HG03571 (cell line): ENCODE results near the gene WDR91.
A peak's percentile ranks its signal among the peaks of the same experiment; 100 is the strongest.
"Not testable (repeated sequence)": the region's sequence is repeated elsewhere in the genome, so short reads cannot be mapped to it uniquely, and the experiment has no call there.

Experiments
- ATAC-seq: cut with Tn5 transposase; IDR thresholded peaks from one replicate; pipeline ENCODE4 v1.9.1; 2021; ENCODE audit not compliant: unreplicated experiment

The WDR91 gene

DNA sequence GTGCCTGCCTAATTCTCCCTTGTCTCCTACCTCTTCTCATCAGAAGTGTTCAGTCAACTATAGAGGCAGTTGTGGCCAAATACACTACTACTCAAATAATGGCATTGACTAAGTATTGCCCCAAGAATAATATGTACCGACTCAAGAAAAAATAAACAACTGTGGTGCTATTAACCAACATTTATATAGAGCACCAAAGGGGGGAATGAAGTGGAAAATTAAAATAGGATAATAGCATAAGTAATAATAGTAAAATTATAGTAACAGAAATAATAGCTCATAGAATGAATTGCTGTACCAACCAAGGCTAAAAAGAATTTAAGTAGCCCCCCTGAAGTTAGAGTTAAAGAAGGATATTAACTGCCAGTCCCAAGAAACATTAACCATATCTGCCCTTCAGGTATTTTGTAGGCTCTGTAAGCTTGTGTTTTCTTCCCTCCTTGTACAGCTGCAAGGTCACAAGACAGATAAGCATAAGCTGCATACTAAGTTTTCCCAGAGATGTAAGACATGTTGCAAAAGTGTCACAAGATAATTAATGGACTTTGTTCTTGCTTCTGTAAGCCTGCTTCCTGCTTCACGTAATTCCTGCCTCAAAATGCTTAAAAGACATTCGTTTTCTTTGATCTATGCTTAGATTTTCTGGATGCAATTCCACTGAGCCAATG is 29.9 kb downstream of the WDR91 start:
- no peak for ATAC-seq

DNA sequence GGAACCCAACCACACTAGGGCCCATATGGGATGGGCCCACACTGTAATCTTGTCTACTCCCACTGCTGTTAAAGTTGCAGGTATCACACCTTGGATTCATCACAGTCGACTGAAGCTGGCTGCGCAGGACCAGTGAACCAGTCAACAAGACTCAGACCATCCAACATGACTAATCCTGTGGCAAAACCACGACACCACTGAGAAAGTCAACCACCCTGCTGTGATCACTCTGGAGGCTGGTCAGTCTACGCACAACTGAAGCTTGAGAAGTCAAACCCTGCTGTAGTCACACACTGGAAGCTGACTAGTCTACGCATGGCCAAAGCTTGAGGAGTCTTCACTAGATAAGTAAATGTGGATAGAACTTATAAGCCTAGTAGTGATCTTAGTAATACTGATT is 31.2 kb downstream of the WDR91 start:
- no peak for ATAC-seq

DNA sequence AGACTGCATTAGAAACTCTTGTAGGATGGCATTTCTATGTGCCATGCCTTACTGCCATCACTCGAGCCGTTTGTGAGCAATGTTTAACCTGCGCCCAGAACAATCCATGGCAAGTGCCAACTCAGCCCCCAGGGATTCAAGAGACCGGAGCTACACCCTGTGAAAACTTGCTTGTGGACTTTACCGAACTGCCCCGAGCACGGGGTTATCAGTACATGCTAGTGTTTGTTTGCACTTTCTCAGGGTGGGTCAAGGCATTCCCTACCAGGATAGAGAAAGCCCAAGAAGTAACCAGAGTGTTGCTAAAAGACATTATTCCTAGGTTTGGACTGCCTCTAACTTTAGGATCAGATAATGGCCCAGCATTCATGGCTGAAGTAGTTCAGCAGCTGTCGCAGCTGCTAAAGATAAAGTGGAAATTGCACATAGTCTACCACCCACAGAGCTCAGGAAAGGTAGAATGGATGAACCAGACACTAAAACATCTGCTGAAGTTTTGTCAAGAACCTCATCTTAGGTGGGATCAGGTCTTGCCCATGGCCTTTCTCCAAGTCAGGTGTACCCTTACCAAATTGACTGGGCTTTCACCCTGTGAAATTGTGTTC is 31.9 kb downstream of the WDR91 start:
- ATAC-seq, result no peak

DNA sequence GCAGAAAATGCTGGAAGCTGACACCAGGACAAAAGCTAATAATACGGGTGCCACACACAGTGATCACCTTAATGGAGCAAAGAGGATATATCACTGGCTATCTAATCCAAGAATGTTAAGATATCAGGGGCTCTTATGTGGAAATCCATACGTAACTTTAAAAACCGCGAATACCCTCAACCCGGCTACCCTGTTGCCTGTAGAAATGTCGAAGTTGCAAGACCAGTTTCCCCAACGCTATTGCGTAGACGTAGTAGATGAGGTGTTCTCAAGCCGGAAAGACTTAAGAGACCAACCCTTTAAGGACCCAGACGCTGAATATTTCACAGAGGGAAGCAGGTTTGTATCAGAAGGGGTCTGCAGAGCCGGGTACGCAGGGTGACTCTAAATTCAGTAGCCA is 33.0 kb downstream of the WDR91 start:
- ATAC-seq, result no peak

DNA sequence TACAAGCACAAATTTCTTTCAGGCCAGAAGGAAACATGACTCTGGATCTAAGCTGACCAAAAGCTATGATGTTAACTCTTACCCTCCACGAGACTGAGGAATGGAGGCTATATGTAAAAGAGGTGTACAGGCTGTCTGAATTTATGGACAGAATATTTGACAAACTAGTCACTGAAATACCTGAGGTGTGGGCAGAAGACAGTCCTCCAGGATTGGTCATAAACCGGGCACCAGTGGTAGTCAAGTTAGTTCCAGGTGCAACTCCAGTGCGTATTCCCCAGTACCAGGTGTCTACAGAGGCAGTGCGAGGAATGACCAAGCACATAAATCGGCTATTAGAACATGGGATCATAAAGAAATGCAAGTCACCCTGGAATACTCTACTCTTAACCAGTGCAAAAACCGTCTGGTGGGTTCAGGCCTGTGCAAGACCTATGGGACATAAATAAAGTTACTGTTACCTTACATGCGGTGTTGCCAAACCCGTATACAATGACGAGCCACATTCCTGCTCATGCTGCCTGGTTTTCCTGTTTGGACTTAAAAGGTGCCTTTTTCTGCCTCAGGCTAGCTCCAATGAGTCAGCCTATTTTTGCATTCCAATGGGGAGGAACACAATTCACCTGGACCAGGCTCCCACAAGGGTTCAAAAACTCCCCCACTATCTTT is 34.2 kb downstream of the WDR91 start:
- no peak for ATAC-seq

DNA sequence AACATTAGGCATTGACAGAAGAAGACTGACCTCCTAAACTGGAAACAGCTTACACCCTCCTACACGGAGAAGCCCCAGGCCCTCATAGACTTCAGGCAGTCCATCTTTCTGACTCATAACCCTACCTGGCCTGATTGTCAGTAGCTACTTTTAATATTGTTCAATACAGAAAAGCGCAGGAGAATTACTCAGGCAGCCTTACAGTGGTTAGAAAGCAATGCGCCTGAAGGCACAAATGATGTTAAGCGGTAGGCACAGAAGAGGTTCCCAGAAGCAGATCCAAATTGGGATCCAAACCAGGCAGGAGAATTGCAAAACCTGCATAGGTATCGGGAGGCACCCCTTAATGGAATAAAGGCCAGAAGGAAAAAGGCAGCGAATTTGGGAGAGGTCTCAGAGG is 35.4 kb downstream of the WDR91 start:
- no peak for ATAC-seq

DNA sequence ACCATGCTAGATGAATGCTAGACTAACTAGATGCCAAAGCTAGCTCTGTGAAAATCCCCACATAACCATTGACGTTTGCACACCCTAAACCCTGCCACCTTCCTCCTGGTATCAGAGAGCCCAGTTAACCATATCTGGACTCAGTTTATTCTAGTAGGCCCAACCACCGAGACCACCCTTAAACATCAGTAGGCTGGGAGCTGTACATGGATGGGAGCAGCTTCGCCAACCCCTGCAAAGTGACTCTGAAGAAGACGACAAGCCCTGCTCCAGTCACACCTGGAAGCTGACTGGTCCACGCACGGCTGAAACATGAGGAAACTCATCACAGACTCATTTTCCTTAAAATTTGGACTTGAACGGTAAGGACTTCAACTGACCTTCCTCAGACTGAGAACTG is 36.4 kb downstream of the WDR91 start:
- no peak for ATAC-seq

DNA sequence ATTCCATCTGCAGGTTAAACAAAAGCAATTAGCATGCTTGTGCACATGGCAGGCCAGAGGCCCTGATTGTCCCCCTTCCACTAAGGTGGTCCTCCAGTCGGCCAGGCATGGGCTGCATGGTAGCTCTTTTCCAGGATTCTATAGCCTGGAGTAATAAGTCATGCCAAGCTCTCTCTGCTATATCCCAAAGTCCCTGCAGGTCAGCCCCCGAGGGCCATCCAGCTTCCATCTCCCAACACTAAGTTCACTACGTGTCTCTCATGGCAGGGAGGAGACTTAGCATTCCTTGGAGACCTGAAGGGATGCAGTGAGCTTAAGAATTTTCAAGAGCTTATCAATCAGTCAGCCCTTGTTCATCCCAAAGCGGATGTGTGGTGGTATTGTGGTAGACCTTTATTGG is 37.4 kb downstream of the WDR91 start:
- ATAC-seq, result not testable (repeated sequence)

DNA sequence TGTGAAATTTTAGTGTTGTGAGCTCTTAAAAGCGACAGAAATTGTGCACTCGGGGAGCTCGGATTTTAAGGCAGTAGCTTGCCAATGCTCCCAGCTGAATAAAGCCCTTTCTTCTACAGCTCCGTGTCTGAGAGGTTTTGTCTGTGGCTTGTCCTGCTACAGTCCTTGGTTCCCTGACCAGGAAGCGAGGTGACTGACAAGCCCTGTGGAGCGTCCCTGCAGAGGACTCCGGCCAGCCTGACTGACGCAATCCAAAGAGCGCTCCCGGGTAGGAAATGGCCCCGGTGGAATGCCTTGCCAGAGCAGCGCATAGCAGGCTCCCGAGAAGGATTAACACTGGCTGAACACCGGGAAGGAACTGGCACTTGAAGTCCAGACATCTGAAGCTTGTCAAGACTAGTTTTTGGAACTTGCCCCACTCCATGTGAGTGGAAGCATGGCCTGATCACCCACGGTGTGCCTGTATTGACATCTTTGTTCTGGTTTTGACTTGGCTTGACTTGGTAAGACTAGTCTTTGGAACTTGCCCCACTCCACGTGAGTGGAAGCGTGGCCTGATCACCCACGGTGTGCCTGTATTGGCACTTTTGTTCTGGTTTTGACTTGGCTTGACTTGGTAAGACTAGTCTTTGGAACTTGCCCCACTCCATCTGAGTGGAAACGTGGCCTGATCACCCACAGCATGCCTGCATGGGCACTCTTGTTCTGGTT is 39.6 kb downstream of the WDR91 start:
- not testable (repeated sequence) for ATAC-seq

DNA sequence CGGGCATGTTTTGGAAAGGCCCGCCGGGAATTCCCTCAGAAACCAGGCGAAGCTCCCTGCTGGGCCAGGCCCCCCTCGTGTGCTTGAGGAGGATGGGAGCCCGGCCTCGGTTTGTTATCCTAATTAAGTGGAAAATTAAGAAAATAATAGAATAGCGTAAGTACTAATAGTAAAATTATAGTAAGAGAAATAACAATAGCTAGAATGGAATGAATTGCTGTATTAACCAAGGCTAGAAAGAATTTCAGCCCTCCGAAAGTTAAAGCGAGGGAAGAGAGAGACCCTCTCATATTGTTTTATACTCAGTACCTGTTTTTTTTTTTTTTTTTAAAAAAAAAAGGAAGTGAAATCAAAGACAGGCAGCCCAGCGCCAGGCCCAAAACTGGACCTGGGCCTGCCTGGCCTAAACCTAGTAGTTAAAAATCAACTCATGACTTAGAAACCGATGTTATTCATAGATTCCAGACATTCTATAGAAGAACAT is 40.3 kb downstream of the WDR91 start:
- peak; percentile 36 for ATAC-seq

DNA sequence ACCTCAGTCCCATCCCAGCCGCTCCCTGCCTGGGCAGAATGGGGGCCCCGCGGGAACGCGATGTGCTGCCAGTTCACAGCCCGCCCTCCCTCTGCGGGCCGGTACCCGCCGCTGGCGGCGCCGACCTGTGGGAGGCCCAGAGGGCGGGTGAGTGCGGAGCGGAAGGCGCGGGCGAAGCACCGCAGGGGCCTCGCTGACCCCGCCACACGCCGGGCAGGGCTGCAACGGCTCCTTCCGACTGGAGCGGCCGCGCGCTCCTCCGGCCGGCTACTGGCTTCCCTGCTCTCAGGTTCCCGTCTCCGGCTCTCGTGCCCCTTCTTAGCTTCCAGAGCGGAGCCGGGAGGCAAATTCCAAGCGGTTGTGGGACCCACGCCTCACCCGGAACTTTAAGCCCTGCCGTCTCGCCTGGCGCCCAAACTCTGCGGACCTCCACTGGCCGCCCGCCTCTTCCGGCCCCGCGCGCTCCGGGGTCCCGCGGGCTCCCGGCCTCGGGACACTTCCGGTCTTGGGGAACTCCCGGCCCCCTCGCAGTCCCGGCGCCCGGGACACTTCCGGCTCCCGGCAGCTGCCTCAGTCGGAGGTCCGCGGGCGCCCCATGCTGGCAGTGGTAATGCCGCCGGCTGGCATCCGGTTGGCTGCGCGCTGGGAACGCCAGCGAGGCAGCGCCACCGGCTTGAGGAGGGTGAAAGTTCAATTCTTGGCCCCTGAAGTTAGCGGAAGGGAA is 40.9 kb downstream of the WDR91 start, which contains the start of gene CYREN:
Gene CYREN (minus strand): TSS at position 434 of the 724 bp plus-strand sequence. CDS start 1,785 bp downstream, outside the sequence.
- ATAC-seq, result peak; percentile 75

DNA sequence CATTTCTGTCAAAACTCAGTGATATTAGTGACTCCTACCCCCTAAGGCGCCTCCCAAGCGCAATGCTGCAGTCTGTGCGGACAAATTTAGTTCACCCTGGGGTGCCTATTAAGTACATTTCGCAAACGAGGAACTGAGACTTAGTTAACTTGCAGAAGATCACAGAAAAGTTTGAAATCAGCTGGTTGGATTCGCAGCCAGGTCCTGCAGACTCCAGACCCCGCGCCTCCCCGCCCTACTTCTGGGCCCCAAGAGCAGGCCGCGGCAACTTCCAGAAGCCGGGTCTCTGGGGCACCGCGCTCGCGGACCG is 41.4 kb downstream of the WDR91 start:
- peak; percentile 12 for ATAC-seq

DNA sequence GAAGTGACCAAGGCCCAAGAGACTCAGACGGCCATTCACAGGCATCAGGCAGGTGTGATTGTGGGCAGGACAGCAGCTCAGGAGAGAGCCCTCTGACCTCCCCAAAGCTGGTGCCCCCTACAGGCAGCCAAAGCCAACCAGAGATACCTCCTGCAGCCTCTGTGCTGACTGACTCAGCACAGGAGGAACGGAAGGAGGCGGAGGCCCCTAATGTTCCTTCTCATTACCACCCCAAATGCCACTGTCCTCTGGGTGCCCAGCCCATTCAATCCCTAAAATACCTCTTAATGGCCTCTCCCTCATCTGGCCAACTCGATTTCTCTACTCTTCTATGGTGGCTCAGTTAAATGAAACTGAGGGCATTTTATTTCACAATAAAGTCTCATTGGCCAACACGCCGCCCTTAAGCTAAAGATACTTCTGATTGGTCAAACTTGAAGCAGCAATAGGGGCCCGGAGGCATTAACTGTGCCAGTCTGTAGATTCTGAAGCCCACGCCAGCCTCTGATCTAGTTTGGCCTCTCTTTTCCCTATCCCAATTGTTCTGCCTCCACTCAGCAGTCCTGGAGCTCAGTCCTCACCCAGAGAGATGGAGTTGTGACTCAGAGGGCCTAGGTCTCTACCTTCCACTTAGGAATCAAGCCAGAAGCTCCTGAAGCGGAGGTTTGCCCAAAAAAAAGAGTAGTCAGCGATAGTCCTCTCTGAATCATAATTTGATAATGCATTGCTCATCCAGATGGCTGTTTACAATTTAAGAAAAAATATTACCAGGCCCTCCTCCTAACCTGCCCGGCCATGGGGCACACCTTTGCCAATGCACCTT is 42.0 kb downstream of the WDR91 start:
- peak; percentile 33 for ATAC-seq

DNA sequence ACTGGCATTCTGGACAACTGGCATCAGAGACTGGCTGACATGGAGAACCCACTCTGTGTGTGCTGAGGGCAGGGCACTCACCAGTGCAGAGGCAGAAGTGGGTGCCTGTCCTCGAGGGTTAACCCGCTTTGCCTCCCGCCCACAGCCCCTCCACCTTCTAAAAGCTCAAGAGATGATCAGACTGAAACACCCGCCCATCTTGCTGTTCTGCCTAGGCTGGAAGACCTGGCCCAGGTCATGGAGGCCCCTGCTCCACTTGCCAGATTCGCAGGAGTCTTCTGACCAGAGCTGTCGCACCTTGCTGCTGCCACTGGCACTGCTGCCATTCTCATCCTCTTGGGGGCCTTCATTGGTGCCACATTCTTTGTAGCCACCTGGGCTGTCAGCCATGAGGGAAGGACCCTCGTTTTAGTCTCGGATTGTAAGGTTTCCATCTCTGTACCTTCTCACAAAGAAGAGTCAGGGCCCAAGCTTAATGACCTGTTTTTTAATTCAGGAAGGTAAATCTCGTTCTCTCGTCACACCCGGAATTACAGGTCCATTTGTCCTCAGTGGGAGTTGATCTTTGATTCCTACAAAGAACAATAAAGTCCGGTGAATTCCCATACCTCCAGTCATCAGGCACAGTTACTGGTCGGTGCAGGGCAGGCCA is 42.7 kb downstream of the WDR91 start:
- ATAC-seq, result no peak

DNA sequence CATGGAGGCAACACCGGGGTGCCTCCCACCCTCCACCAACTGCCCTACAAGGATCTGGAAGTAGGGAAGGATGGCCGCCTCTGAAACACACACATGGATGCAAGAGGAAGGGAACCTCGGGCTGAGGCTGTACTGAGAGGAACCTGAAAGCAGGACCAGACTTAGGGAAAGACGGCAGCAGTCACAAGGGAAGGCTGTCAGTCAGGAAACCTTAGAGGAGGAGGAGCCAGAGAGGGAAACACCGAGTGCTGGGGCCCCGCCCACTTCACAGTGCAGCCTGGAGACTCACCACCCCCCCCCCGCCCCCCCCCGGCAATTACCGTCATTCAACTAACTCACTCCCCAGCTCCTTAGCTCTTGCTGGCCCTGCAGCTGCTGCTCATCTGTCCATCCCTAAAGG is 43.3 kb downstream of the WDR91 start:
- no peak for ATAC-seq

DNA sequence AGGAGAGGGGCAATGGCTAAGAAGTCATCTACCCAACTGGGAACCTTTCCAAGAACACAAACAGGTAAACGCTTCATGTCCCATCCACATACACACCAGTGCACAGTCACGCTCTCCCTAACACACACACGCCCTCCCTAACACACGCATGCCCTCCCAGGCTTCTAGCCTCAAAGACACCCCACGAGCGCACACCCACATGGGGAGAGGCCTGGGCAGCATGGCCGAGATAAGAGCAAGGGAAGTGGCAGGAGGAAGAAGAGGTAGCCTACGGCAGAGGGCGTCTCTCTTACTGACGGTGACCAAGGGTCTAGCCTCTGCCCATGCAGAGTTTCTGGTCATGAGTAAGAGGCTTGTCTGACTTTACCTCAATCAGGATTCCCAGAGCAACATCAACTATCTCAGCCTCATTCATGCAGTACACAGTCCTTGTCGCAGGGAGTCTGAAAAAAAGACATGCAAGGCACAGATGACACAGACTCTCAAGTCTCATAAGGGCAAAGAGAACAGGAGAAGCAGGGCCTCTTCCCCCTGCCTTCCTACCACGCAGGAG is 43.9 kb downstream of the WDR91 start:
- ATAC-seq, result no peak

DNA sequence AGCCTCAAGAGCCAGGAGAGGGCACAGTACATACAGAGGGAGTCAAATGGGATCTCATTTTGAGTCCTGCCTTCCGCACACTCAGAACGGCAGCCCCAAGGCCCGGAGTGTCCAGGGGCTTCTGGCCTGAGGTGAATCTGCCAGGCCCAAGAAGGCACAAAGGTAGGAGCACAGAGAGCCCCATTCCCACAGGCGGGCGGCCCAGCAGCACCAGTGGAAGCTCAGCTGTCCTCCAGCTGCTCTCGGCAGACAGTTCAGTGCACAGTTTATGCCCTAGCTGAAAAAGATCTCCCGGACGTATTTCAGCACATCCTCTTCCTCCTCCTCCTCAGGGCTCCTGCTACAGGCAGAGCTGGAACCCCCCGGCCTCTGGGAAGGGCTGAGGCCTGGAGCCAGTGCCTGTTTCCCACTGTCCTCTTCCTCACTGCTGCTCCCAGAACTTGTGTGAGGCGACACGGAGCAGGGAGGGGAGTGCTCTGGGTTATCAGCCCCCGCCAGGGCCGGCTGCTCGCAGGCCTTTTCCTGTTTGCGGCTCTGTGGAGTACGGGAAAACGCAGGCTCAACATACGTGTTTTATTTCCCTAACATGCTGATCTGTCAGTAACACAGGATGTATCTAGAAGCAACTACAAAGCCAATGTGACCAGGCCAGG is 44.9 kb downstream of the WDR91 start:
- ATAC-seq, result no peak

DNA sequence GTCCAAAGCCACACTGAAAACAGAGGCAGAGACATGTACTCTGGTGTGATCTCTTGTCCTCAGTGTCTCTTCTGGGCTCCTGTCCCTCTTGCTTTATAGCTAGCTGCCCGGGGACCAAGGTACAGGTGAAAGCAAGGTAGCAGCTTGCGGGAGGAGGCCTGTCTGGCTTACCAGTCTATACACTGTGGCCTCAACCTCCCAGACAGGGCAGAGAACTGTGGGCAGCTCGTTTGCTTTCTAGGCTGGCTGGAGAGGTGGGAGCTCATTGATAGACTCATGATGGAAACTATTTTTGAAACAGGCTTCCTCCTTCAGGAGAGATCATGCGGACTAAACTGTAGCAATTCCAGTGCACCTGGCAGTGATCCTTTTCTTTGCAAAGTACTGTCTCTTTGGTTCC is 45.5 kb downstream of the WDR91 start:
- ATAC-seq, result no peak
